Hepatocyte (in vitro differentiated cells): Measurements from ENCODE around the gene SCN7A. TPM values are rescaled to one million over a fixed set of nuclear protein-coding genes. Genes with fewer than 3 reads are reported as not detected.
"Not testable (repeated sequence)": the region's sequence is repeated elsewhere in the genome, so short reads cannot be mapped to it uniquely, and the experiment has no call there.

Experiments
- DNase-seq: peaks from one replicate; pipeline ENCODE4 v3.0.0-alpha.2; 2016; ENCODE audit warnings: low spot score
- H2AFZ ChIP-seq: fragments of 200-600 bp; sonication (generic); 2 replicates; pipeline ENCODE4 v1.6.0; 2016; ENCODE audit warnings: antibody characterized with exemption, mild to moderate bottlenecking
- H3K27ac ChIP-seq: fragments of 200-600 bp; sonication (generic); 2 replicates; pipeline ENCODE4 v1.5.1; 2016; ENCODE audit warnings: mild to moderate bottlenecking
- H3K27me3 ChIP-seq: fragments of 200-600 bp; sonication (generic); 2 replicates; pipeline ENCODE4 v1.6.1; 2016
- H3K36me3 ChIP-seq: fragments of 200-600 bp; sonication (generic); replicated peaks from 2 replicates; pipeline ENCODE4 v1.5.1; 2016; ENCODE audit warnings: low read depth; ENCODE audit not compliant: insufficient read depth
- H3K4me1 ChIP-seq: fragments of 200-600 bp; sonication (generic); 2 replicates; pipeline ENCODE4 v1.5.1; 2016; ENCODE audit warnings: mild to moderate bottlenecking, moderate library complexity; ENCODE audit not compliant: insufficient read depth
- H3K4me2 ChIP-seq: fragments of 200-600 bp; sonication (generic); 2 replicates; pipeline ENCODE4 v1.6.0; 2016
- H3K4me3 ChIP-seq: fragments of 200-600 bp; sonication (generic); 2 replicates; pipeline ENCODE4 v1.5.1; 2016; ENCODE audit warnings: mild to moderate bottlenecking
- H3K79me2 ChIP-seq: fragments of 200-600 bp; sonication (generic); 2 replicates; pipeline ENCODE4 v1.6.0; 2017; ENCODE audit warnings: mild to moderate bottlenecking
- H3K9me2 ChIP-seq: fragments of 200-600 bp; sonication (generic); replicated peaks from 2 replicates; pipeline ENCODE4 v1.6.0; 2017; ENCODE audit warnings: mild to moderate bottlenecking; ENCODE audit not compliant: insufficient read depth
- H3K9me3 ChIP-seq: fragments of 200-600 bp; sonication (generic); 2 replicates; pipeline ENCODE4 v1.5.1; 2016; ENCODE audit warnings: low read depth, mild to moderate bottlenecking
- H4K20me1 ChIP-seq: fragments of 200-600 bp; sonication (generic); 2 replicates; pipeline ENCODE4 v1.6.0; 2016; ENCODE audit warnings: mild to moderate bottlenecking; ENCODE audit not compliant: insufficient read depth, poor library complexity, severe bottlenecking
- CTCF ChIP-seq: fragments of 200-600 bp; sonication (generic); IDR thresholded peaks from 2 replicates; pipeline ENCODE4 v1.5.1; 2016; ENCODE audit warnings: antibody characterized with exemption, mild to moderate bottlenecking; ENCODE audit not compliant: poor library complexity
- EZH2 ChIP-seq: fragments of 200-600 bp; sonication (generic); IDR thresholded peaks from 2 replicates; pipeline ENCODE4 v1.6.1; 2016; ENCODE audit warnings: antibody characterized with exemption, mild to moderate bottlenecking, borderline replicate concordance
- EZH2phosphoT487 ChIP-seq: fragments of 200-600 bp; sonication (generic); IDR thresholded peaks from one replicate; pipeline ENCODE4 v1.6.1; 2018; ENCODE audit warnings: antibody characterized with exemption, mild to moderate bottlenecking, low read depth, moderate library complexity; ENCODE audit not compliant: unreplicated experiment, severe bottlenecking
- WGBS: methylation state at CpG from one replicate; pipeline ENCODE4 v1.1.6; 2016; ENCODE audit warnings: low lambda C conversion rate; ENCODE audit errors: missing lambda C conversion rate; 5-methylcytosine and 5-hydroxymethylcytosine counted together
- polyA plus RNA-seq: library from polyadenylated mRNA; unstranded; fragments of >200 nt; fragmentation: Nextera tagmentation; extraction: Ambion mirVana; gene quantifications from 2 replicates; pipeline ENCODE4 v1.2.1, GENCODE V29; 2016
- total RNA-seq: library from RNA; depleted of rRNA; stranded (reverse); fragments of >200 nt; gene quantifications from 2 replicates; pipeline ENCODE4 v1.2.3, GENCODE V29; 2014

SCN7A gene
- total and polyA plus RNA-seq, 2 experiments from 2014 or later: 0.29 to 5.0 TPM

- Histone ChIP-seq H4K20me1 (no peaks in the 10 kb centered on the region), H3K79me2 (no peaks in the 10 kb centered on the region), H3K27ac (no peak overlapping the region), H3K36me3 (no peaks in the 10 kb centered on the region), H3K9me2 (no peaks in the 10 kb centered on the region), H3K4me1 (no peaks in the 10 kb centered on the region), H3K27me3 (no peaks in the 10 kb centered on the region), H3K4me2 (no peak overlapping the region), H2AFZ (no peak overlapping the region), H3K9me3 (no peaks in the 10 kb centered on the region), H3K4me3 (no peak overlapping the region)
- TF ChIP-seq CTCF (no peak), EZH2phosphoT487 (no peak), EZH2 (no peak)
- DNase-seq: no peak
- 95% methylated on average over 1 of the region's 1 CpG for WGBS
These were observed 29.9 kb downstream of the SCN7A start for GRCh38 chr2:166464187-166464586.

- Histone ChIP-seq H3K9me3 (no peaks in the 10 kb centered on the region), H3K27ac (no peak overlapping the region), H3K4me1 (no peaks in the 10 kb centered on the region), H4K20me1 (no peaks in the 10 kb centered on the region), H3K27me3 (no peaks in the 10 kb centered on the region), H3K4me3 (no peak overlapping the region), H2AFZ (no peak overlapping the region), H3K9me2 (no peaks in the 10 kb centered on the region), H3K4me2 (no peak overlapping the region), H3K36me3 (no peaks in the 10 kb centered on the region), H3K79me2 (no peaks in the 10 kb centered on the region)
- no peak for TF ChIP-seq CTCF
- TF ChIP-seq EZH2phosphoT487: no peak
- TF ChIP-seq EZH2: no peak
- DNase-seq: no peak
- 95% methylated on average over 5 of the region's 5 CpGs for WGBS
These were observed 30.4 kb downstream of the SCN7A start for GRCh38 chr2:166463640-166464039.

- WGBS: 97% methylated on average over 1 of the region's 1 CpG
- H2AFZ ChIP-seq: no peak overlapping the region
These were observed 35.4 kb downstream of the SCN7A start for GRCh38 chr2:166458674-166459073.

GRCh38 chr2:166455823-166456222 is 38.2 kb downstream of the SCN7A start:
- H3K9me3 ChIP-seq, H3K4me1 ChIP-seq, H4K20me1 ChIP-seq, H3K27ac ChIP-seq, H2AFZ ChIP-seq, H3K4me2 ChIP-seq, H3K27me3 ChIP-seq, H3K36me3 ChIP-seq, H3K4me3 ChIP-seq, H3K79me2 ChIP-seq, DNase-seq, H3K9me2 ChIP-seq: not testable (repeated sequence)
- 91% methylated on average over 4 of the region's 4 CpGs for WGBS

More at GRCh38 chr2:166458674-166459073, 35.4 kb downstream of the SCN7A start:
- Histone ChIP-seq H3K9me2 (no peaks in the 10 kb centered on the region), H3K4me1 (no peaks in the 10 kb centered on the region), H3K4me3 (no peak overlapping the region), H3K9me3 (no peaks in the 10 kb centered on the region), H4K20me1 (no peaks in the 10 kb centered on the region), H3K79me2 (no peaks in the 10 kb centered on the region), H3K36me3 (no peaks in the 10 kb centered on the region), H3K27me3 (no peaks in the 10 kb centered on the region), H3K27ac (no peak overlapping the region), H3K4me2 (no peak overlapping the region)
- no peak for DNase-seq
- TF ChIP-seq EZH2 (no peak), CTCF (no peak)
